GM21529 (cell line): ENCODE data around the gene HOXA9.

ENCODE experiments used
- ATAC-seq: cut with Tn5 transposase; IDR thresholded peaks from one replicate; pipeline ENCODE4 v1.9.1; 2021; ENCODE audit not compliant: unreplicated experiment

HOXA9 gene

GRCh38 chr7:27201580-27202017, 36.3 kb upstream of the HOXA9 start:
- ATAC-seq = no peak

- no peak for ATAC-seq
Observed at GRCh38 chr7:27200761-27201579, 35.6 kb upstream of the HOXA9 start.

GRCh38 chr7:27199849-27200760, 34.8 kb upstream of the HOXA9 start, which contains the start of gene HOXA13:
Gene HOXA13, minus strand, starts transcription at chr7:27200091. Its CDS starts 14 bp downstream, at chr7:27200077.
- no peak for ATAC-seq

GRCh38 chr7:27198871-27199801, 33.8 kb upstream of the HOXA9 start:
- ATAC-seq = no peak

- ATAC-seq = no peak
Observed at GRCh38 chr7:27198138-27198841, 33.0 kb upstream of the HOXA9 start.

GRCh38 chr7:27197137-27198042, 32.1 kb upstream of the HOXA9 start:
- no peak for ATAC-seq

GRCh38 chr7:27196287-27196767, 31.0 kb upstream of the HOXA9 start:
- no peak for ATAC-seq

GRCh38 chr7:27194686-27195379, 29.5 kb upstream of the HOXA9 start:
- no peak for ATAC-seq

- ATAC-seq = no peak
Observed at GRCh38 chr7:27194002-27194352, 28.6 kb upstream of the HOXA9 start.

GRCh38 chr7:27193335-27194001, 28.1 kb upstream of the HOXA9 start:
- no peak for ATAC-seq

- ATAC-seq = no peak
Observed at GRCh38 chr7:27192546-27193334, 27.4 kb upstream of the HOXA9 start.

- no peak for ATAC-seq
Observed at GRCh38 chr7:27191833-27192545, 26.7 kb upstream of the HOXA9 start.

- no peak for ATAC-seq
Observed at GRCh38 chr7:27191161-27191731, 25.9 kb upstream of the HOXA9 start.

GRCh38 chr7:27189997-27190748, 24.8 kb upstream of the HOXA9 start:
- ATAC-seq = no peak

GRCh38 chr7:27189295-27189996, 24.1 kb upstream of the HOXA9 start:
- ATAC-seq = no peak
